ENCODE data around the gene ARHGAP28.

ARHGAP28 gene

GRCh38 chr18:6755107-6755506 is 25.6 kb downstream of the ARHGAP28 start:
- Histone ChIP-seq H3K18ac (ENCODE audit: low read length) (no peak overlapping the region), H2AK5ac (ENCODE audit: low read length) (no peak overlapping the region), H3K23ac (ENCODE audit: low read length) (no peak overlapping the region), H3K4me1 (ENCODE audit: control insufficient read depth in 1 of 2, insufficient read depth in 2 of 2, low read length in 2 of 2) (peaks cover 5 to 8% of the 10 kb centered on the region in 2 experiments), H3K4me2 (ENCODE audit: low read length) (no peak overlapping the region), H2BK5ac (ENCODE audit: low read depth, low read length, poor library complexity) (no peak overlapping the region), H3K14ac (ENCODE audit: low read length) (no peak overlapping the region), H3K9me3 (ENCODE audit: insufficient read depth, low read depth, low read length) (peaks cover 1% of the 10 kb centered on the region), H2BK120ac (ENCODE audit: insufficient read depth, low read length, poor library complexity) (no peak overlapping the region), H2BK12ac (ENCODE audit: low read length) (no peak overlapping the region), H3K4me3 (ENCODE audit: low read depth, low read length) (no peak overlapping the region), H3K79me2 (ENCODE audit: control insufficient read depth, insufficient read depth, low read length, poor library complexity) (no peaks in the 10 kb centered on the region), H3K4ac (ENCODE audit: low read depth, low read length) (no peak overlapping the region), H3K9ac (ENCODE audit: low read length) (no peak overlapping the region), H3K27me3 (ENCODE audit: insufficient read depth, low read length) (no peaks in the 10 kb centered on the region), H4K12ac (ENCODE audit: low read depth, low read length) (no peak overlapping the region), H4K8ac (ENCODE audit: low read depth, low read length) (no peak overlapping the region), H3K36me3 (ENCODE audit: control insufficient read depth in 1 of 2, insufficient read depth in 2 of 2, low read length in 2 of 2) (peaks cover 0 to 2% of the 10 kb centered on the region in 2 experiments), H2AFZ (ENCODE audit: insufficient read depth, low read length, poor library complexity) (no peak overlapping the region), H3K27ac (ENCODE audit: low read depth, low read length) (no peak overlapping the region), H4K91ac (ENCODE audit: low read depth, low read length) (no peak overlapping the region), H3K79me1 (ENCODE audit: low read length) (peaks cover 4% of the 10 kb centered on the region)
- DNase-seq, result no peak
- WGBS (ENCODE audit: extremely low coverage, insufficient coverage, insufficient read length), result no CpG with 5 or more reads among the region's 5 CpGs

- Histone ChIP-seq H3K27me3 (ENCODE audit: insufficient read depth, low read length) (no peaks in the 10 kb centered on the region), H2BK12ac (ENCODE audit: low read length) (no peak overlapping the region), H4K8ac (ENCODE audit: low read depth, low read length) (peak overlapping the region; percentile 16), H3K4me3 (ENCODE audit: low read depth, low read length) (no peak overlapping the region), H3K9me3 (ENCODE audit: insufficient read depth, low read depth, low read length) (no peaks in the 10 kb centered on the region), H3K36me3 (ENCODE audit: control insufficient read depth in 1 of 2, insufficient read depth in 2 of 2, low read length in 2 of 2) (no peaks in the 10 kb centered on the region), H3K27ac (ENCODE audit: low read depth, low read length) (no peak overlapping the region), H3K14ac (ENCODE audit: low read length) (no peak overlapping the region), H3K4me1 (ENCODE audit: control insufficient read depth in 1 of 2, insufficient read depth in 2 of 2, low read length in 2 of 2) (peaks cover 6 to 8% of the 10 kb centered on the region in 2 experiments), H3K79me1 (ENCODE audit: low read length) (peaks cover 2% of the 10 kb centered on the region), H4K91ac (ENCODE audit: low read depth, low read length) (no peak overlapping the region), H3K9ac (ENCODE audit: low read length) (no peak overlapping the region), H2BK120ac (ENCODE audit: insufficient read depth, low read length, poor library complexity) (no peak overlapping the region), H3K79me2 (ENCODE audit: control insufficient read depth, insufficient read depth, low read length, poor library complexity) (no peaks in the 10 kb centered on the region), H4K12ac (ENCODE audit: low read depth, low read length) (no peak overlapping the region), H3K23ac (ENCODE audit: low read length) (no peak overlapping the region), H3K4ac (ENCODE audit: low read depth, low read length) (no peak overlapping the region), H3K18ac (ENCODE audit: low read length) (no peak overlapping the region), H2BK5ac (ENCODE audit: low read depth, low read length, poor library complexity) (no peak overlapping the region), H2AK5ac (ENCODE audit: low read length) (no peak overlapping the region), H3K4me2 (ENCODE audit: low read length) (no peak overlapping the region), H2AFZ (ENCODE audit: insufficient read depth, low read length, poor library complexity) (no peak overlapping the region)
- no peak for DNase-seq
- WGBS (ENCODE audit: extremely low coverage, insufficient coverage, insufficient read length), result no CpG with 5 or more reads among the region's 4 CpGs
Observed at GRCh38 chr18:6757931-6758330, 28.4 kb downstream of the ARHGAP28 start.

DNA sequence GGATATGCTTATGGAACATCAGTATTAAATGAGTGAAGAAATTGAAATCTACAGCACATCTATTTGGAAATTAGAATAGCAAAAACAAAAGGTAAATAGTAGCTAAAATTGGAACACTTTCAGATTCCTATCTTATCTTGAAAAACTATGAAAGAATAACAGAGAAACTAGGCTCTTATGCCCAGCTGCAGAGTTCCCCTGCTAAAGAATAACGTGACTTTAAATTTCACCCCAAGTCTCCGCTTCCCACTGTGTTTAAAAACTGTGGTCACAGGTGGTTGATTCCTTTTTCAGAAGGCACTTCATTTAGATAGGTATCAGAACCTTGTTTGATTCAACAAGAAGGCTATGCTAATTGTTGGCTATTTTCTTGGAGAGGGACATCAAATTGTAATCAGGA is 30.1 kb downstream of the ARHGAP28 start:
- no peak overlapping the region for H2BK120ac ChIP-seq (ENCODE audit: insufficient read depth, low read length, poor library complexity)
- no peaks in the 10 kb centered on the region for H3K27me3 ChIP-seq (ENCODE audit: insufficient read depth, low read length)
- no peak overlapping the region for H3K4ac ChIP-seq (ENCODE audit: low read depth, low read length)
- WGBS (ENCODE audit: extremely low coverage, insufficient coverage, insufficient read length), result no CpG with 5 or more reads among the region's 2 CpGs
- H3K27ac ChIP-seq (ENCODE audit: low read depth, low read length), result no peak overlapping the region
- no peaks in the 10 kb centered on the region for H3K9me3 ChIP-seq (ENCODE audit: insufficient read depth, low read depth, low read length)
- H4K12ac ChIP-seq (ENCODE audit: low read depth, low read length), result no peak overlapping the region
- no peak overlapping the region for H2AK5ac ChIP-seq (ENCODE audit: low read length)
- no peak for DNase-seq
- H2BK5ac ChIP-seq (ENCODE audit: low read depth, low read length, poor library complexity), result no peak overlapping the region
- no peak overlapping the region for H3K23ac ChIP-seq (ENCODE audit: low read length)
- H3K36me3 ChIP-seq (ENCODE audit: control insufficient read depth in 1 of 2, insufficient read depth in 2 of 2, low read length in 2 of 2), result no peaks in the 10 kb centered on the region
- no peak overlapping the region for H3K18ac ChIP-seq (ENCODE audit: low read length)
- peaks cover 2% of the 10 kb centered on the region for H3K79me1 ChIP-seq (ENCODE audit: low read length)
- no peak overlapping the region for H2BK12ac ChIP-seq (ENCODE audit: low read length)
- H3K79me2 ChIP-seq (ENCODE audit: control insufficient read depth, insufficient read depth, low read length, poor library complexity), result no peaks in the 10 kb centered on the region
- no peak overlapping the region for H4K8ac ChIP-seq (ENCODE audit: low read depth, low read length)
- H3K4me1 ChIP-seq (ENCODE audit: control insufficient read depth in 1 of 2, insufficient read depth in 2 of 2, low read length in 2 of 2), result peaks cover 6 to 16% of the 10 kb centered on the region in 2 experiments
- no peak overlapping the region for H3K4me3 ChIP-seq (ENCODE audit: low read depth, low read length)
- H4K91ac ChIP-seq (ENCODE audit: low read depth, low read length), result no peak overlapping the region
- no peak overlapping the region for H2AFZ ChIP-seq (ENCODE audit: insufficient read depth, low read length, poor library complexity)
- no peak overlapping the region for H3K4me2 ChIP-seq (ENCODE audit: low read length)
- no peak overlapping the region for H3K14ac ChIP-seq (ENCODE audit: low read length)
- H3K9ac ChIP-seq (ENCODE audit: low read length), result no peak overlapping the region

GRCh38 chr18:6763524-6763923 is 34.0 kb downstream of the ARHGAP28 start:
- Histone ChIP-seq H2BK12ac (ENCODE audit: low read length) (peak overlapping the region; percentile 1), H3K4me1 (ENCODE audit: control insufficient read depth in 1 of 2, insufficient read depth in 2 of 2, low read length in 2 of 2) (peaks cover 3 to 11% of the 10 kb centered on the region in 2 experiments)

More at GRCh38 chr18:6763524-6763923, 34.0 kb downstream of the ARHGAP28 start:
- Histone ChIP-seq H2BK120ac (ENCODE audit: insufficient read depth, low read length, poor library complexity) (peak overlapping the region; percentile 53), H3K79me1 (ENCODE audit: low read length) (no peaks in the 10 kb centered on the region), H3K9me3 (ENCODE audit: insufficient read depth, low read depth, low read length) (no peaks in the 10 kb centered on the region), H2AK5ac (ENCODE audit: low read length) (peak overlapping the region; percentile 21), H4K8ac (ENCODE audit: low read depth, low read length) (no peak overlapping the region), H4K91ac (ENCODE audit: low read depth, low read length) (no peak overlapping the region), H3K79me2 (ENCODE audit: control insufficient read depth, insufficient read depth, low read length, poor library complexity) (peaks cover 2% of the 10 kb centered on the region), H3K27ac (ENCODE audit: low read depth, low read length) (no peak overlapping the region), H3K18ac (ENCODE audit: low read length) (no peak overlapping the region), H3K14ac (ENCODE audit: low read length) (no peak overlapping the region), H3K4me2 (ENCODE audit: low read length) (no peak overlapping the region), H2AFZ (ENCODE audit: insufficient read depth, low read length, poor library complexity) (no peak overlapping the region), H3K23ac (ENCODE audit: low read length) (no peak overlapping the region), H3K27me3 (ENCODE audit: insufficient read depth, low read length) (no peaks in the 10 kb centered on the region), H3K9ac (ENCODE audit: low read length) (no peak overlapping the region), H3K36me3 (ENCODE audit: control insufficient read depth in 1 of 2, insufficient read depth in 2 of 2, low read length in 2 of 2) (no peaks in the 10 kb centered on the region), H2BK5ac (ENCODE audit: low read depth, low read length, poor library complexity) (no peak overlapping the region), H4K12ac (ENCODE audit: low read depth, low read length) (no peak overlapping the region), H3K4me3 (ENCODE audit: low read depth, low read length) (no peak overlapping the region), H3K4ac (ENCODE audit: low read depth, low read length) (peak overlapping the region; percentile 3)
- no peak for DNase-seq
- no CpG with 5 or more reads among the region's 6 CpGs for WGBS (ENCODE audit: extremely low coverage, insufficient coverage, insufficient read length)

All from trophoblast cell (in vitro differentiated cells and primary cell).